SH-SY5Y (cell line): Measurements from ENCODE around the gene CARD11.

Experiments used
- GATA2 ChIP-seq: IDR thresholded peaks from 2 replicates; pipeline ENCODE4 v1.6.1; 2011; ENCODE audit warnings: mild to moderate bottlenecking, low read depth, low read length
- GATA3 ChIP-seq: IDR thresholded peaks from 2 replicates; pipeline ENCODE4 v1.6.1; 2011; ENCODE audit warnings: low read depth, mild to moderate bottlenecking, low read length, moderate library complexity

DNA sequence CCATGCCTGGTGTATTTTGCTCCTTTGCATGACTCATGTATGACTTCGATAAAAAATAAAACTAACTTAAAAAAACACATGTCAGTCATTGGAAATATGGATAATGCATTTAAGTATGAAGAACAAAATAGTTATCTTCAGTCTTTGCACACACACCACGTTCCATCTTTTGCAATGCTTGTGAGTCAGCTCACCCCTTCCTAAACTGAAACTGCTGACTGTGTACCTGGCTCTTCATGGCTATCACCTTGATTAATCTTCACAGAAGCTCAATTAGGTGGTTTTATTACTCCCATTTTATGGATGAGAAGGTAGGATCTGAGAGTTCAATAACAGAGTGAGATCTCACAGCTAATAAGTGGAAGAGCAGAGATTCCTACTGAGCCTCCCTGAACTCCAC is 79.5 kb downstream of the CARD11 start:
- no peak for TF ChIP-seq GATA3
- TF ChIP-seq GATA2 = no peak
